Measurements from ENCODE around the gene MTRF1.
A peak's percentile ranks its signal among the peaks of the same experiment; 100 is the strongest.

The MTRF1 gene

DNA sequence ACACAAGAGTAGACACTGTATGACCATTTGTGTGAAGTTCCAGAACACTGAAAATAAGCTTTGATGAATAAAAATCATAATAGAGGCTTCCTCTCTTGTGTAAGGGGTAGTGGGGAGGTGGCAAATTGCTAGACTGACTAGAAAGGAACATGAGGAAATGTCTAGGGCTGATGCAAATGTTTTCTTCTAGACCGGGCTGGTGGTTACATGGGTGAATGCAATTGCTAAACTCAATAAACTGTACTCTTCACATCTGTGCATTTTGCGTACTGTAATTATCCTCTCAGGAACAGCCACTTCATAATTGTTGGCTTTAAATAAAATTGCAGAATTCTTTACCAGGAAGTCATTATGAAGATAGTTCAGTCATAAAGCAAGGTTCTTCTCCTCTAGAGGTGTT, 63.9 kb downstream of the MTRF1 start:
- TF ChIP-seq, protein P1, sequence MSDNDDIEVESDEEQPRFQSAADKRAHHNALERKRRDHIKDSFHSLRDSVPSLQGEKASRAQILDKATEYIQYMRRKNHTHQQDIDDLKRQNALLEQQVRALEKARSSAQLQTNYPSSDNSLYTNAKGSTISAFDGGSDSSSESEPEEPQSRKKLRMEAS (IDR thresholded peaks at IDR 0.05) = no peak
- TF ChIP-seq NFIC (IDR thresholded peaks at IDR 0.05) (no peak), CEBPB (IDR thresholded peaks at IDR 0.05) (no peak), EP300 (IDR thresholded peaks at IDR 0.05; ENCODE audit: borderline replicate concordance) (no peak), CREB1 (IDR thresholded peaks at IDR 0.05; ENCODE audit: low read depth) (no peak), TAF1 (IDR thresholded peaks at IDR 0.05; ENCODE audit: low read depth) (no peak), YY1 (IDR thresholded peaks at IDR 0.05; ENCODE audit: low read depth) (no peak)
- TF ChIP-seq, protein P2, sequence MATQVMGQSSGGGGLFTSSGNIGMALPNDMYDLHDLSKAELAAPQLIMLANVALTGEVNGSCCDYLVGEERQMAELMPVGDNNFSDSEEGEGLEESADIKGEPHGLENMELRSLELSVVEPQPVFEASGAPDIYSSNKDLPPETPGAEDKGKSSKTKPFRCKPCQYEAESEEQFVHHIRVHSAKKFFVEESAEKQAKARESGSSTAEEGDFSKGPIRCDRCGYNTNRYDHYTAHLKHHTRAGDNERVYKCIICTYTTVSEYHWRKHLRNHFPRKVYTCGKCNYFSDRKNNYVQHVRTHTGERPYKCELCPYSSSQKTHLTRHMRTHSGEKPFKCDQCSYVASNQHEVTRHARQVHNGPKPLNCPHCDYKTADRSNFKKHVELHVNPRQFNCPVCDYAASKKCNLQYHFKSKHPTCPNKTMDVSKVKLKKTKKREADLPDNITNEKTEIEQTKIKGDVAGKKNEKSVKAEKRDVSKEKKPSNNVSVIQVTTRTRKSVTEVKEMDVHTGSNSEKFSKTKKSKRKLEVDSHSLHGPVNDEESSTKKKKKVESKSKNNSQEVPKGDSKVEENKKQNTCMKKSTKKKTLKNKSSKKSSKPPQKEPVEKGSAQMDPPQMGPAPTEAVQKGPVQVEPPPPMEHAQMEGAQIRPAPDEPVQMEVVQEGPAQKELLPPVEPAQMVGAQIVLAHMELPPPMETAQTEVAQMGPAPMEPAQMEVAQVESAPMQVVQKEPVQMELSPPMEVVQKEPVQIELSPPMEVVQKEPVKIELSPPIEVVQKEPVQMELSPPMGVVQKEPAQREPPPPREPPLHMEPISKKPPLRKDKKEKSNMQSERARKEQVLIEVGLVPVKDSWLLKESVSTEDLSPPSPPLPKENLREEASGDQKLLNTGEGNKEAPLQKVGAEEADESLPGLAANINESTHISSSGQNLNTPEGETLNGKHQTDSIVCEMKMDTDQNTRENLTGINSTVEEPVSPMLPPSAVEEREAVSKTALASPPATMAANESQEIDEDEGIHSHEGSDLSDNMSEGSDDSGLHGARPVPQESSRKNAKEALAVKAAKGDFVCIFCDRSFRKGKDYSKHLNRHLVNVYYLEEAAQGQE (IDR thresholded peaks at IDR 0.05; ENCODE audit: low read depth) = no peak
- TF ChIP-seq, protein P3, sequence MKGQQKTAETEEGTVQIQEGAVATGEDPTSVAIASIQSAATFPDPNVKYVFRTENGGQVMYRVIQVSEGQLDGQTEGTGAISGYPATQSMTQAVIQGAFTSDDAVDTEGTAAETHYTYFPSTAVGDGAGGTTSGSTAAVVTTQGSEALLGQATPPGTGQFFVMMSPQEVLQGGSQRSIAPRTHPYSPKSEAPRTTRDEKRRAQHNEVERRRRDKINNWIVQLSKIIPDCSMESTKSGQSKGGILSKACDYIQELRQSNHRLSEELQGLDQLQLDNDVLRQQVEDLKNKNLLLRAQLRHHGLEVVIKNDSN (IDR thresholded peaks at IDR 0.05) = no peak

- TF ChIP-seq EP300 (IDR thresholded peaks at IDR 0.05; ENCODE audit: borderline replicate concordance) = no peak
Observed at GRCh38 chr13:41199079-41199478, 64.3 kb downstream of the MTRF1 start.

DNA sequence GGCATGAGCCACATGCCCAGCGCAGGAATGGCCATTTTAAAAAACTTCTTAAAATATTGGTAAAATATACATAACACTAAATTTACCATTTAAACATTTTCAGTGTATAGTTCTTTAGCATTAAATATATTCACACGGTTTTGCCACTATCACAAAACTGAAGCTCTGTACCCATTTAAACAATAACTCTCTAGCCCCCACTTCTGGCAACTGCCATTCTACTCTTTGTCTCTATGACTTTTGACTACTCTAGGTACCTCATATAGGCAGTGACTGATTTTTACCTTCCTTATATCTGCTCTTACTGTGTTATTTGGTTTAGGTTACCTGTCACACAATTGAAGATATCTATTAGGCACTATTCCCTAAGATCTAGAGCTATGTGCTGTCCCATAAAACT, 66.8 kb downstream of the MTRF1 start:
- TF ChIP-seq, protein P1 (IDR thresholded peaks at IDR 0.05) = no peak
- peak; percentile 30 for TF ChIP-seq RAD21 (IDR thresholded peaks at IDR 0.05; ENCODE audit: low read depth)

- no peak for TF ChIP-seq TAF1 (IDR thresholded peaks at IDR 0.05; ENCODE audit: low read depth)
- TF ChIP-seq EP300 (IDR thresholded peaks at IDR 0.05; ENCODE audit: borderline replicate concordance) = no peak
- TF ChIP-seq EGR1 (IDR thresholded peaks at IDR 0.05) = no peak
- TF ChIP-seq CREB1 (IDR thresholded peaks at IDR 0.05; ENCODE audit: low read depth) = no peak
- TF ChIP-seq, protein P1 (IDR thresholded peaks at IDR 0.05) = no peak
- TF ChIP-seq, protein P2 (IDR thresholded peaks at IDR 0.05; ENCODE audit: low read depth) = no peak
- TF ChIP-seq CEBPB (IDR thresholded peaks at IDR 0.05) = no peak
- TF ChIP-seq RAD21 (IDR thresholded peaks at IDR 0.05; ENCODE audit: low read depth) = no peak
Observed at GRCh38 chr13:41196011-41196410, 67.4 kb downstream of the MTRF1 start.

DNA sequence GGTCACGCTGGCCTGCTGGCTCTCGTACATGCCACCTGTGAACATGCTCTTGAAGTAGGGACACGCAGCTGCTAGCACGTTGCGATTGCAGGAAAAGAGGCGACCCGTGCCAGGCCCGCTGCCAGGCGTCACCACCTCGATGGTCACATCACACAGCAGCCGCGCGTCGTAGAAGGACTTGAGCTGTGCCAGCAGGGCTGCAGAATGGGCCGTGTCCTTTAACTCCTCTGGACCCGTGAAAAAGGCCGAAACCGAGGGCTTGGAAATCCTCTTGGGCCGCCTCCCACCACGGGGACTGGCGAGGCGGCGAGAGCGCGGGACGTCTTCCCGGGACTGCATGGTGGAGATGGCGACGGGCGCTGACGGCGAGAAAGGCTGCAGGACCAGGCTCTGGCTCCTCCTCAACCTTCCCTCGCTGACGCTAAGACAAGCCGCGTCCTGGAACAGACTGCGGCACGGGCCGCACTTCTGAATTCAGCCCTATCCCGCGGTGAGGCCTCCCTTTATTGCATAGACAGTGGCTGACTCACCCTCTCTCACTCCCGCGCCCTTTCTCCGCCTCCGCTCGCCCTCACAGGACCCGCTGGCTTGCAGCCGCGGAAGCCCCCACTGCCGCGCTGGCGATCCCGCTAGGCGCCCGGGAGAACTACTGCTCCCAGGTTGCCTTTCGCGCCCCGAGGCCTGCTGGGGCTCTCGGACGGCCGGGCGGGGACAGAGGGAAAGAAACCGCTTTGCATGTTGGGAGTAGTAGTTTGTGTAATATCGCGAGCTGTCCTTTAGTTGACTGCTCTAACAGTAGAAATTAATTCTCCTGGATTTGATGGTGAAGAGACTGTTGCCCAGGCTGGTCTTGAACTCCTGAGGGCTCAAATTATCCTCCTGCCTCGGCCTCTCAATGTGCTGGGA, 69.2 kb downstream of the MTRF1 start, which contains the start of gene KBTBD7:
Gene KBTBD7, minus strand, starts transcription at position 651 of the 906 bp plus-strand sequence. Its CDS starts 312 bp downstream, at position 339.
- TF ChIP-seq EGR1 (IDR thresholded peaks at IDR 0.05) = peak; percentile 83
- TF ChIP-seq RAD21 (IDR thresholded peaks at IDR 0.05; ENCODE audit: low read depth) = no peak
- peak; percentile 84 for TF ChIP-seq TCF12 (IDR thresholded peaks at IDR 0.05; ENCODE audit: low read depth)
- TF ChIP-seq, protein P2 (IDR thresholded peaks at IDR 0.05; ENCODE audit: low read depth) = no peak
- TF ChIP-seq CEBPB (IDR thresholded peaks at IDR 0.05) = no peak; the same call in 1 of the 2 replicates
- peak; percentile 77 for TF ChIP-seq YY1 (IDR thresholded peaks at IDR 0.05; ENCODE audit: low read depth)
- TF ChIP-seq EP300 (IDR thresholded peaks at IDR 0.05; ENCODE audit: borderline replicate concordance) = 0 out of 2 replicates have a peak, but pooled peaks have one; percentile 35
- TF ChIP-seq, protein P3 (IDR thresholded peaks at IDR 0.05) = peak; percentile 45; the same call in 1 of the 2 replicates
- TF ChIP-seq NFIC (IDR thresholded peaks at IDR 0.05) = peak; percentile 63
- TF ChIP-seq ZBTB7A (IDR thresholded peaks at IDR 0.05; ENCODE audit: low read depth) = peak; percentile 70; the same call in 1 of the 2 replicates
- no peak for TF ChIP-seq TEAD4 (IDR thresholded peaks at IDR 0.05)
- TF ChIP-seq TAF1 (IDR thresholded peaks at IDR 0.05; ENCODE audit: low read depth) = peak; percentile 48; the same call in 1 of the 2 replicates
- TF ChIP-seq, protein P1 (IDR thresholded peaks at IDR 0.05) = peak; percentile 79
- peak; percentile 39; the same call in 1 of the 2 replicates for TF ChIP-seq CREB1 (IDR thresholded peaks at IDR 0.05; ENCODE audit: low read depth)
- no peak for TF ChIP-seq FOXM1 (IDR thresholded peaks at IDR 0.05; ENCODE audit: borderline replicate concordance, low read depth)
